Measurements from ENCODE around the gene MCC.

MCC gene

DNA sequence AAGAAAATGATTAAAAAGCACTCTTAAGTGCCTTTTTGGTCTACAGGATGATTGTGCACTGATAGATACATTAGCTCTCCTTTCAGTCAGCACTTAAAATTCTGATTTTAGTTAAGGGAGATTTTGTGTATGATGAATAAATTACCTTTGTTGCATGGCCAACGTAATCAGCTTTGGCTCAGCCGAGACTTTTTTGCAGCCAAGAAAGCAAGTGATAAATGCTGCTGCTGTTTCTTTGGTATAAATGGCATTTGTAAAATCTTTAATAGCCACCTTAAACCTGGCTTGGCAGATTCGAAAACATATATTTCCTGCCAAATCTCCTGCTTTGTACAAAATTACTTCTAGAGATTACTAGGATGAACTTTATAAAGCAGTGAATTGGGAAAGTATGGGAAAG lies 364.0 kb downstream of the MCC start:
- ChIA-PET CTCF (interaction anchor here (0.6 to 1.4 kb wide), 5 partner anchors 29 to 206 kb away, joined by 3 to 5 read pairs (median 4); no protein-coding TSS in a partner anchor), POLR2A (interaction anchor here (0.6 kb wide), 1 partner anchor 417 kb away, joined by 6 read pairs; no protein-coding TSS in a partner anchor)
- no peak for TF ChIP-seq ZSCAN16 (tag by site-specific recombination; IDR thresholded peaks at IDR 0.05)
- TF ChIP-seq ZNF433 (tag by site-specific recombination; IDR thresholded peaks at IDR 0.05; ENCODE audit: low read depth), result no peak
- no peak for TF ChIP-seq ZNF121 (tag by site-specific recombination; IDR thresholded peaks at IDR 0.05)
- TF ChIP-seq ZNF76 (tag by site-specific recombination; IDR thresholded peaks at IDR 0.05; ENCODE audit: borderline replicate concordance, low read depth), result no peak
- no peak for TF ChIP-seq ZNF701 (tag by site-specific recombination; IDR thresholded peaks at IDR 0.05)
- TF ChIP-seq ZNF248 (tag by site-specific recombination; IDR thresholded peaks at IDR 0.05), result no peak
- no peak for TF ChIP-seq ZNF626 (tag by site-specific recombination; IDR thresholded peaks at IDR 0.05)
- no peak for TF ChIP-seq SETDB1 (IDR thresholded peaks at IDR 0.05; ENCODE audit: insufficient read length, low read length)
- no peak for TF ChIP-seq ZNF426 (tag by site-specific recombination; IDR thresholded peaks at IDR 0.05)
- TF ChIP-seq ZNF664 (tag by site-specific recombination; IDR thresholded peaks at IDR 0.05), result no peak
- TF ChIP-seq ZNF529 (tag by site-specific recombination; IDR thresholded peaks at IDR 0.05; ENCODE audit: insufficient replicate concordance), result no peak
- no peak for TF ChIP-seq ZNF223 (tag by site-specific recombination; IDR thresholded peaks at IDR 0.05)
- no peak for TF ChIP-seq ZNF558 (tag by site-specific recombination; IDR thresholded peaks at IDR 0.05)
- no peak for TF ChIP-seq ZNF157 (tag by site-specific recombination; IDR thresholded peaks at IDR 0.05)
- TF ChIP-seq, protein P1, sequence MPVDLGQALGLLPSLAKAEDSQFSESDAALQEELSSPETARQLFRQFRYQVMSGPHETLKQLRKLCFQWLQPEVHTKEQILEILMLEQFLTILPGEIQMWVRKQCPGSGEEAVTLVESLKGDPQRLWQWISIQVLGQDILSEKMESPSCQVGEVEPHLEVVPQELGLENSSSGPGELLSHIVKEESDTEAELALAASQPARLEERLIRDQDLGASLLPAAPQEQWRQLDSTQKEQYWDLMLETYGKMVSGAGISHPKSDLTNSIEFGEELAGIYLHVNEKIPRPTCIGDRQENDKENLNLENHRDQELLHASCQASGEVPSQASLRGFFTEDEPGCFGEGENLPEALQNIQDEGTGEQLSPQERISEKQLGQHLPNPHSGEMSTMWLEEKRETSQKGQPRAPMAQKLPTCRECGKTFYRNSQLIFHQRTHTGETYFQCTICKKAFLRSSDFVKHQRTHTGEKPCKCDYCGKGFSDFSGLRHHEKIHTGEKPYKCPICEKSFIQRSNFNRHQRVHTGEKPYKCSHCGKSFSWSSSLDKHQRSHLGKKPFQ (tag by site-specific recombination; IDR thresholded peaks at IDR 0.05), result no peak
- TF ChIP-seq, protein P2, sequence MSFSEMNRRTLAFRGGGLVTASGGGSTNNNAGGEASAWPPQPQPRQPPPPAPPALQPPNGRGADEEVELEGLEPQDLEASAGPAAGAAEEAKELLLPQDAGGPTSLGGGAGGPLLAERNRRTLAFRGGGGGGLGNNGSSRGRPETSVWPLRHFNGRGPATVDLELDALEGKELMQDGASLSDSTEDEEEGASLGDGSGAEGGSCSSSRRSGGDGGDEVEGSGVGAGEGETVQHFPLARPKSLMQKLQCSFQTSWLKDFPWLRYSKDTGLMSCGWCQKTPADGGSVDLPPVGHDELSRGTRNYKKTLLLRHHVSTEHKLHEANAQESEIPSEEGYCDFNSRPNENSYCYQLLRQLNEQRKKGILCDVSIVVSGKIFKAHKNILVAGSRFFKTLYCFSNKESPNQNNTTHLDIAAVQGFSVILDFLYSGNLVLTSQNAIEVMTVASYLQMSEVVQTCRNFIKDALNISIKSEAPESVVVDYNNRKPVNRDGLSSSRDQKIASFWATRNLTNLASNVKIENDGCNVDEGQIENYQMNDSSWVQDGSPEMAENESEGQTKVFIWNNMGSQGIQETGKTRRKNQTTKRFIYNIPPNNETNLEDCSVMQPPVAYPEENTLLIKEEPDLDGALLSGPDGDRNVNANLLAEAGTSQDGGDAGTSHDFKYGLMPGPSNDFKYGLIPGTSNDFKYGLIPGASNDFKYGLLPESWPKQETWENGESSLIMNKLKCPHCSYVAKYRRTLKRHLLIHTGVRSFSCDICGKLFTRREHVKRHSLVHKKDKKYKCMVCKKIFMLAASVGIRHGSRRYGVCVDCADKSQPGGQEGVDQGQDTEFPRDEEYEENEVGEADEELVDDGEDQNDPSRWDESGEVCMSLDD (tag by site-specific recombination; IDR thresholded peaks at IDR 0.05), result no peak
- Histone ChIP-seq H3K27ac (ENCODE audit: extremely low read depth, low read depth, low read length) (no peak overlapping the region), H3K4me1 (ENCODE audit: control insufficient read depth, insufficient read depth, low read length) (peaks cover 13% of the 10 kb centered on the region), H3K4me3 (ENCODE audit: low read depth, low read length) (no peak overlapping the region), H3K9me3 (ENCODE audit: control insufficient read depth, insufficient read depth, low read depth, low read length) (no peaks in the 10 kb centered on the region), H3K36me3 (ENCODE audit: control insufficient read depth in 2 of 2, insufficient read depth in 1 of 2, low read length in 2 of 2) (peaks cover 0 to 3% of the 10 kb centered on the region in 2 experiments; a peak in 1 of 3 replicates)

DNA sequence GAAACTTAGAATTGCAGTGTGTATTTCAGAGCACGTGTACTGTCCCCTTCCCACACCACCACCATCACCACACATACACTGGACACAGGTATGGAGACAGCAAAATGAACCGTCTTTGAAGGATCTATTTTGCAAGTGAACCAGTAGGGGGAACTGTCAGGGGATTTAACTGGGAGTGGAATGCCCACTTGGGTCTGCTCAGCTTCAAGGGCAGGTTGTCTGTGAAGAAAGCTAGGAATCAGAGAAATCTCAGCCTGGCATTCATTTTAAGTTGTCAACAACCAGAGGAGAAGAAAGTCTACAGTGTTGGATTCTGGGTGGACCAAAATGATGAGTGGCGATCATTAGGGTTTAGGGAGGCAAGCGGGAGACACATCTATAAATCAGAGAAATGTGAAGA lies 364.6 kb downstream of the MCC start:
- ChIA-PET CTCF (interaction anchor here (0.6 to 1.4 kb wide), 6 partner anchors 9 to 206 kb away, joined by 3 to 5 read pairs (median 3); no protein-coding TSS in a partner anchor), POLR2A (interaction anchor here (0.6 kb wide), 1 partner anchor 417 kb away, joined by 6 read pairs; no protein-coding TSS in a partner anchor)
- H3K4me1 ChIP-seq (ENCODE audit: control insufficient read depth, insufficient read depth, low read length), result peaks cover 15% of the 10 kb centered on the region
- no peaks in the 10 kb centered on the region for H3K9me3 ChIP-seq (ENCODE audit: control insufficient read depth, insufficient read depth, low read depth, low read length)
- H3K4me3 ChIP-seq (ENCODE audit: low read depth, low read length), result no peak overlapping the region
- H3K27ac ChIP-seq (ENCODE audit: extremely low read depth, low read depth, low read length), result no peak overlapping the region
- peaks cover 0 to 3% of the 10 kb centered on the region in 2 experiments; a peak in 1 of 3 replicates for H3K36me3 ChIP-seq (ENCODE audit: control insufficient read depth in 2 of 2, insufficient read depth in 1 of 2, low read length in 2 of 2)
- TF ChIP-seq, protein P3, sequence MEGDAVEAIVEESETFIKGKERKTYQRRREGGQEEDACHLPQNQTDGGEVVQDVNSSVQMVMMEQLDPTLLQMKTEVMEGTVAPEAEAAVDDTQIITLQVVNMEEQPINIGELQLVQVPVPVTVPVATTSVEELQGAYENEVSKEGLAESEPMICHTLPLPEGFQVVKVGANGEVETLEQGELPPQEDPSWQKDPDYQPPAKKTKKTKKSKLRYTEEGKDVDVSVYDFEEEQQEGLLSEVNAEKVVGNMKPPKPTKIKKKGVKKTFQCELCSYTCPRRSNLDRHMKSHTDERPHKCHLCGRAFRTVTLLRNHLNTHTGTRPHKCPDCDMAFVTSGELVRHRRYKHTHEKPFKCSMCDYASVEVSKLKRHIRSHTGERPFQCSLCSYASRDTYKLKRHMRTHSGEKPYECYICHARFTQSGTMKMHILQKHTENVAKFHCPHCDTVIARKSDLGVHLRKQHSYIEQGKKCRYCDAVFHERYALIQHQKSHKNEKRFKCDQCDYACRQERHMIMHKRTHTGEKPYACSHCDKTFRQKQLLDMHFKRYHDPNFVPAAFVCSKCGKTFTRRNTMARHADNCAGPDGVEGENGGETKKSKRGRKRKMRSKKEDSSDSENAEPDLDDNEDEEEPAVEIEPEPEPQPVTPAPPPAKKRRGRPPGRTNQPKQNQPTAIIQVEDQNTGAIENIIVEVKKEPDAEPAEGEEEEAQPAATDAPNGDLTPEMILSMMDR (tag by site-specific recombination; IDR thresholded peaks at IDR 0.05), result 0 out of 2 replicates have a peak, but pooled peaks have one; percentile 15
- no peak for TF ChIP-seq ZNF626 (tag by site-specific recombination; IDR thresholded peaks at IDR 0.05)
